Effector memory CD4-positive, alpha-beta T cell (primary cell): ENCODE data around the gene PAX7.

Source experiments
- DNase-seq, 3 donors: peaks; one replicate each; pipeline ENCODE4 v3.0.0-alpha.2; 2020
- H3K27ac ChIP-seq: 2 replicates; pipeline ENCODE4 v1.7.0; 2013; ENCODE audit warnings: mild to moderate bottlenecking, low read length, moderate library complexity; ENCODE audit not compliant: insufficient read depth, poor library complexity, severe bottlenecking
- H3K27me3 ChIP-seq: replicated peaks from 2 replicates; pipeline ENCODE4 v1.7.0; 2013; ENCODE audit warnings: mild to moderate bottlenecking, low read length; ENCODE audit not compliant: insufficient read depth, control insufficient read depth, poor library complexity, severe bottlenecking
- H3K36me3 ChIP-seq: 2 replicates; pipeline ENCODE4 v1.7.0; 2013; ENCODE audit warnings: mild to moderate bottlenecking, low read length, moderate library complexity; ENCODE audit not compliant: control insufficient read depth, insufficient read depth
- H3K4me1 ChIP-seq: 2 replicates; pipeline ENCODE4 v1.7.0; 2013; ENCODE audit warnings: low read length, mild to moderate bottlenecking; ENCODE audit not compliant: control insufficient read depth, insufficient read depth, poor library complexity, severe bottlenecking
- H3K4me3 ChIP-seq: 2 replicates; pipeline ENCODE4 v1.7.0; 2013; ENCODE audit warnings: low read length, low read depth, mild to moderate bottlenecking; ENCODE audit not compliant: insufficient read depth, poor library complexity, severe bottlenecking
- H3K9me3 ChIP-seq: 2 replicates; pipeline ENCODE4 v1.7.0; 2013; ENCODE audit warnings: mild to moderate bottlenecking, low read length, moderate library complexity; ENCODE audit not compliant: control insufficient read depth

The PAX7 gene

DNA sequence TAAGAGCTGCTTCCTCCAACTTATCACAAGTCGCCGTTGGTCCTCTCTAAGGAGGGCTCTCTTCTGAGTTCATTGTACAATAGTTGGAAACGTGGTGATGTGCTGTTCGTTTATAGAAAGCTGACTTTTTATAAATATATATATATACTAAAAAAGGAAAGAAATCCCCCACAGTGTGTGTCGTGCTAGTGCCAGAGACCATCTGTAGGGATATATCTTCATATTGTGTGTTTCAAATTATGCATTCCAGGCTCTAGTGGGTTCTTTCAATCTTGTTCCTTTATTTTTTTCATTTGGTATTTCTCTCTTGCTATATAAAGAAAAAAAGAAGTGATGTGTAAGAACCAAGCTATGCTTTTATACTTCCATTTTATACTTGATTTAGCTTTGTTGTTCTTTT lies 117.0 kb downstream of the PAX7 start:
- no peak for DNase-seq
- H3K27me3 ChIP-seq: no peaks in the 10 kb centered on the region
- no peaks in the 10 kb centered on the region for H3K9me3 ChIP-seq
- no peak overlapping the region for H3K4me3 ChIP-seq
- no peaks in the 10 kb centered on the region for H3K36me3 ChIP-seq
- no peaks in the 10 kb centered on the region for H3K4me1 ChIP-seq
- H3K27ac ChIP-seq: no peak overlapping the region

- no peaks in the 10 kb centered on the region for H3K36me3 ChIP-seq
- H3K4me1 ChIP-seq: no peaks in the 10 kb centered on the region
- DNase-seq: no peak
- no peaks in the 10 kb centered on the region for H3K9me3 ChIP-seq
- no peaks in the 10 kb centered on the region for H3K27me3 ChIP-seq
- H3K27ac ChIP-seq: no peak overlapping the region
- H3K4me3 ChIP-seq: no peak overlapping the region
These were observed 117.8 kb downstream of the PAX7 start for GRCh38 chr1:18748435-18748834.

GRCh38 chr1:18749569-18749968 lies 118.9 kb downstream of the PAX7 start:
- Histone ChIP-seq H3K4me3 (no peak overlapping the region), H3K36me3 (no peaks in the 10 kb centered on the region), H3K9me3 (no peaks in the 10 kb centered on the region), H3K27me3 (no peaks in the 10 kb centered on the region), H3K27ac (no peak overlapping the region), H3K4me1 (no peaks in the 10 kb centered on the region)
- no peak for DNase-seq

DNA sequence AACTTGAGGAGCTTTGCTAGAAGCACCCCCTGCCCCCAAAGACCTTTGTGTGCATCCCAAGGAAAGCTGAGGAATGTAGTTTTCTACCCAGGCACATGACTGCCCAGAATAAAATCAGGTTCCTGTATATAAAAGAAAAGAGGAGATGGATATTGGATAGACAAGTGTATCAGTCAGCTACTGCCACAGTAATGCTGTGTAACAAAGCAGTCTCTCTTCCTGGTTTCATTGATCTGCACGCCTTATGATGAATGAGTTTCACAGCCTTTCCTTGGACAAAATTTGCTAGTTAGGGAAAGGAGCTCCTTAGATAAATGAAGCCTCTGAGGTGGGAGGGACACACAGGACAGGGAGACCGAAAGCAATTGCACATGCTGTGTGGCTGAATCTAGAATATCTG lies 120.0 kb downstream of the PAX7 start:
- H3K27me3 ChIP-seq: no peaks in the 10 kb centered on the region
- DNase-seq: no peak
- no peaks in the 10 kb centered on the region for H3K4me1 ChIP-seq
- no peaks in the 10 kb centered on the region for H3K36me3 ChIP-seq
- no peaks in the 10 kb centered on the region for H3K9me3 ChIP-seq
- H3K4me3 ChIP-seq: no peak overlapping the region
- H3K27ac ChIP-seq: no peak overlapping the region

DNA sequence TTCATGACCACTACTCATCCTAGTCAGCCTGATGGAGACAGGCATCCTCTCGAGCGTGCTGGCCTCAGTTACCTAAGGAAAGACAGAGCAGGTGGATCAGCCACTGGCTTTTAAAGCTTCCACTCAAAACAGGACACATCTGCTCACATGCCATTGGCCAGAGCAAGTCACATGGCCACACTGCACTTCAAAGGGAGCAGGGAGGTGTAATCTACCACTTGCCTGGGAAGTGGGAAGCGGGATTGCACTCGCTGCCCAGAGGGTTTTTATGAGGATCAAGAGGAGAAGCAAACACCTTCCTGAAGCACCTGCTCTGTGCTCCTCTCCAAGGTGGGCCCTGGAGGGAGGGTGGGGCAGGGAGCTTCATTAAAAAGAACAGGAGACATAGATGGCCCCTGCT lies 120.8 kb downstream of the PAX7 start:
- no peak overlapping the region for H3K27ac ChIP-seq
- no peak overlapping the region for H3K4me3 ChIP-seq
- H3K4me1 ChIP-seq: no peaks in the 10 kb centered on the region
- H3K36me3 ChIP-seq: no peaks in the 10 kb centered on the region
- no peaks in the 10 kb centered on the region for H3K9me3 ChIP-seq
- H3K27me3 ChIP-seq: no peaks in the 10 kb centered on the region
- DNase-seq: no peak

- H3K4me3 ChIP-seq: no peak overlapping the region
- H3K27ac ChIP-seq: no peak overlapping the region
- H3K9me3 ChIP-seq: no peaks in the 10 kb centered on the region
- no peak for DNase-seq
- no peaks in the 10 kb centered on the region for H3K27me3 ChIP-seq
- H3K4me1 ChIP-seq: no peaks in the 10 kb centered on the region
- no peaks in the 10 kb centered on the region for H3K36me3 ChIP-seq
These were observed 121.8 kb downstream of the PAX7 start for GRCh38 chr1:18752409-18752808.

GRCh38 chr1:18760156-18760555 lies 129.5 kb downstream of the PAX7 start:
- no peak for DNase-seq
- no peaks in the 10 kb centered on the region for H3K27me3 ChIP-seq
- no peak overlapping the region for H3K4me3 ChIP-seq
- H3K36me3 ChIP-seq: no peaks in the 10 kb centered on the region
- H3K9me3 ChIP-seq: no peaks in the 10 kb centered on the region
- no peak overlapping the region for H3K27ac ChIP-seq
- no peaks in the 10 kb centered on the region for H3K4me1 ChIP-seq

- Histone ChIP-seq H3K36me3 (no peaks in the 10 kb centered on the region), H3K27me3 (no peaks in the 10 kb centered on the region), H3K27ac (no peak overlapping the region), H3K4me1 (no peaks in the 10 kb centered on the region), H3K9me3 (no peaks in the 10 kb centered on the region), H3K4me3 (no peak overlapping the region)
- DNase-seq: no peak
These were observed 131.5 kb downstream of the PAX7 start for GRCh38 chr1:18761948-18762840.

GRCh38 chr1:18764362-18764761 lies 133.7 kb downstream of the PAX7 start:
- DNase-seq: no peak
- H3K27ac ChIP-seq: no peak overlapping the region
- no peaks in the 10 kb centered on the region for H3K9me3 ChIP-seq
- no peaks in the 10 kb centered on the region for H3K4me1 ChIP-seq
- no peaks in the 10 kb centered on the region for H3K36me3 ChIP-seq
- H3K27me3 ChIP-seq: no peaks in the 10 kb centered on the region
- H3K4me3 ChIP-seq: no peak overlapping the region

GRCh38 chr1:18765725-18766124 lies 135.1 kb downstream of the PAX7 start:
- no peaks in the 10 kb centered on the region for H3K9me3 ChIP-seq
- H3K27me3 ChIP-seq: no peaks in the 10 kb centered on the region
- H3K4me3 ChIP-seq: no peak overlapping the region
- no peaks in the 10 kb centered on the region for H3K36me3 ChIP-seq
- H3K27ac ChIP-seq: no peak overlapping the region
- H3K4me1 ChIP-seq: no peaks in the 10 kb centered on the region
- DNase-seq: no peak
